Activated CD8-positive, alpha-beta memory T cell treated with anti-CD3 and anti-CD28 coated beads for 48 hours (primary cell): ENCODE data around the gene PCDH17.

ENCODE experiments used
- DNase-seq, 3 experiments: peaks; one replicate each; pipeline ENCODE4 v3.0.0-alpha.2; 2020; ENCODE audit warnings: low read depth in 2 of 3, low spot score in 2 of 3

PCDH17 gene, protein sequence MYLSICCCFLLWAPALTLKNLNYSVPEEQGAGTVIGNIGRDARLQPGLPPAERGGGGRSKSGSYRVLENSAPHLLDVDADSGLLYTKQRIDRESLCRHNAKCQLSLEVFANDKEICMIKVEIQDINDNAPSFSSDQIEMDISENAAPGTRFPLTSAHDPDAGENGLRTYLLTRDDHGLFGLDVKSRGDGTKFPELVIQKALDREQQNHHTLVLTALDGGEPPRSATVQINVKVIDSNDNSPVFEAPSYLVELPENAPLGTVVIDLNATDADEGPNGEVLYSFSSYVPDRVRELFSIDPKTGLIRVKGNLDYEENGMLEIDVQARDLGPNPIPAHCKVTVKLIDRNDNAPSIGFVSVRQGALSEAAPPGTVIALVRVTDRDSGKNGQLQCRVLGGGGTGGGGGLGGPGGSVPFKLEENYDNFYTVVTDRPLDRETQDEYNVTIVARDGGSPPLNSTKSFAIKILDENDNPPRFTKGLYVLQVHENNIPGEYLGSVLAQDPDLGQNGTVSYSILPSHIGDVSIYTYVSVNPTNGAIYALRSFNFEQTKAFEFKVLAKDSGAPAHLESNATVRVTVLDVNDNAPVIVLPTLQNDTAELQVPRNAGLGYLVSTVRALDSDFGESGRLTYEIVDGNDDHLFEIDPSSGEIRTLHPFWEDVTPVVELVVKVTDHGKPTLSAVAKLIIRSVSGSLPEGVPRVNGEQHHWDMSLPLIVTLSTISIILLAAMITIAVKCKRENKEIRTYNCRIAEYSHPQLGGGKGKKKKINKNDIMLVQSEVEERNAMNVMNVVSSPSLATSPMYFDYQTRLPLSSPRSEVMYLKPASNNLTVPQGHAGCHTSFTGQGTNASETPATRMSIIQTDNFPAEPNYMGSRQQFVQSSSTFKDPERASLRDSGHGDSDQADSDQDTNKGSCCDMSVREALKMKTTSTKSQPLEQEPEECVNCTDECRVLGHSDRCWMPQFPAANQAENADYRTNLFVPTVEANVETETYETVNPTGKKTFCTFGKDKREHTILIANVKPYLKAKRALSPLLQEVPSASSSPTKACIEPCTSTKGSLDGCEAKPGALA (N-terminal part only)

DNA sequence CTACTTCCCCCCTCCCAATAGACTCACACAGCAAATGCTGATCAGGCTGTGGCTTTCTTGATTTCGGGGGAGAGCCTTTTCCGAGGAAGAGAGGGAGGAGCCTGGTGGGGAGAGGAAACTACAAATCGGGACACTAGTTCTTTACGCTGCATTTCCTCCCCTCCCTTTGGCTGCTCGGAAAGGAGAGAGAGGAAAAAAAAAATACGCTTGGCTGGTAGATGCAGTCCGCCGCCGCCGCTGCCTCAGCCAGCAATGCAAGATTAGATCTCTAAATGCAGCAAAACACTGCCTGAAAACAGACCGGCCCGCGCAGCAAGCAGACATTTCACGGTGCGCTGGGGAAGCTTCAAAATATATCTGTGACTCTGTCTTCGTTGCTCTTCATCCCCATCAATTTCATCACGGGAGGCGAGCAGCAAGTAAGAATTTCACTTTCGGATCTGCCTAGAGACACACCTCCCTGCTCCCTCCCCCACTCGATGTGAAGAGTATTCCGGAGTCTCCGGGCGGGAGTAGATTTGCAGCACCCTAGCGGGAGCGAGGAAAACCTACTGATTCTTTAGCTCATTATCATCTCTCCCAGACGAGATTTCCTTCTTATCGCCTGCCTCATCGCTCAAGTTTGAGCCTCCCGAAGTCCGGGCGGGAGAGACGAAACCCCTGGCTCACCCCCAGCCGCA is at the start of gene PCDH17:
Gene PCDH17, plus strand, starts transcription at position 149 of the 680 bp plus-strand sequence. CDS start 803 bp downstream, outside the sequence.
- no peak for DNase-seq

DNA sequence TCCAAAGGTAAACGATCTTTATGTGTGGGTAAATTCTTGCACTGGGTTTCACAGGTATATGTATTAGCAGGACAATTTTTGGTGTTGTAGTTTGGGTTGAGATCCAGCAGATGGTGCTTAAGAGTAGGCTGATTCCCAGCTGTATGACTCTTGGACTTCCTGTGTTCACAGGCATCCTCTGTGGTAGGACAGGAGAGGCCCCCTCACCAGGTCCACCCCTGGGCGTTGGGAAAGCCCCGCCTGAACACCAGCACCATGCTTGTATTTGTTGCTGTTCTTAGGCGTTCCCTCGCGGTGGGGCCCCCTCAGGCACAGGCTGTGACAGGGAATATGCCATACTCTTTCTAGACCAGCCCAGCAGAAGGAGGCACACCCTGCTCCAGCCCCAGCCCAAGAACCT is 49.5 kb upstream of the PCDH17 start:
- DNase-seq, result no peak

DNA sequence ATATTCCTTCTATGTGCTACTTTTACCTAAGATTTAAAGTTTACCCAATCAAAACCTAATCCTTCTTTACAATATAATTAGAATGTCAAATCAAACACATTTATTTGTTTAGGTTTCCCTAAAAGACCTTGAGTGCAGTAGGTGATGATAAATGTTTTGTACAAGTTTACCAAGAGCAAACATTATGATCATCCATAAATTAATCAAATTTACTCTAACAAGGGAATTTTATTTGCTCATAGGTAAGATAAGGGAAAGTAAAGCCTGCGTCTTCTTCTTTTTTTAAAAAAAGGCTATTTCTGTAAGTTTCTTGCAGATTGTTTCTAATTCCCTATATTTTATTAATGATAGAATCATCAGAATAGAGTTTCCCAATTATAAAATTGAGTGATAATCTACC is 48.0 kb upstream of the PCDH17 start:
- no peak for DNase-seq

DNA sequence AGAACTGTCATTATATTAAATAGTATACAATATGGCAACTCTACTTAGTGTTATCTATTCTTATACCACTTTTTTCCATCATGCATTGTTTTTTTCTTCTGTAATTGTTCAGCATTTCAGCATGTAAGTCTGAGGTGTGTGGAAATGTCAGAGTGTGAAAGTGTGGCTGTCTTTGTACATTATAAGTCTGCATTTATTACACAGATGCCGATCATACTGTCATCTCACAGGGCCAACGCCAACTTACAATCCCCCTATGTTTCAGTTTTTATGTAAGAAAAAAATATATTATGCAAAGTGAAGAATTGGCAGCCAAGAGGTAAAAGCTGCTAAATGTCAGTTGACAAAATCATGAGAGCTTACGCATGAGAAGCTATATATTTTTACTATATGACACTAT is 42.9 kb upstream of the PCDH17 start:
- DNase-seq, result no peak

DNA sequence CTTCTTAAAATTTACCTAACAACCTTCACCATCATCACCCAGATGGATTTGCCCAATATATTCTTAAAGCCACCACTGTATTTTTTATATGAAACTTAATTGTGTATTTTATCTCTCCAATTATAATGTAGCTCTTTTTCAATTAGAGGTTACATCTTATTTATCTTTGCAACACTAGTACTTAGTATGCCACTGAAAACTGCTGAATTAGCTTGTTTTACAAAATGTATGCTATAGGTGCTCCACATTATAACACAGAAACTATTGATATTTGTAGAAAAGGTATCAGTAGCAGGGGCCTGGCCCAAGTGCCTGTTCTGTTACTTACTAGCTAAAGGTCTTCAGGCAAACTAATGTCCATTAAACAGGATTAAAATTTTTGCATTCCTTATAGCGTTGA is 35.8 kb upstream of the PCDH17 start:
- DNase-seq, result no peak

DNA sequence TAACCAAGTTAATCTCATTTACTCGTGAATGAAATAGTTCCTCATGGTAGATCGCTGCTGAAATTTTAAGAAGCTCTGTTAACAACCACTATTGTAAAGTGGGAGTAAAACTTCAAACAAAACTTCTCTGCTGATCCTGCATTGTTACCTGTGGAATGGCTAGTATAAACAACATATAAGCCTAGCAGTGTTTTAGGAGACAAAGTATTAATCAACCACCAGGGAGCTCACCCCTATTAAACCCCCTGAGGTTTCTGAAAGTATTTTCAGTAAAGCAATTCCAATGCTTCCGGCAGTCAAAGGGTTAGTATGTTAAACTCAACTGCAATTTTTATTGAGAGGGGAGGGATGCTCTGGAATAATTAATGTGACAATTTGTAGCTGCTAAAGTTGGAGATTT is 30.0 kb upstream of the PCDH17 start:
- no peak for DNase-seq

DNA sequence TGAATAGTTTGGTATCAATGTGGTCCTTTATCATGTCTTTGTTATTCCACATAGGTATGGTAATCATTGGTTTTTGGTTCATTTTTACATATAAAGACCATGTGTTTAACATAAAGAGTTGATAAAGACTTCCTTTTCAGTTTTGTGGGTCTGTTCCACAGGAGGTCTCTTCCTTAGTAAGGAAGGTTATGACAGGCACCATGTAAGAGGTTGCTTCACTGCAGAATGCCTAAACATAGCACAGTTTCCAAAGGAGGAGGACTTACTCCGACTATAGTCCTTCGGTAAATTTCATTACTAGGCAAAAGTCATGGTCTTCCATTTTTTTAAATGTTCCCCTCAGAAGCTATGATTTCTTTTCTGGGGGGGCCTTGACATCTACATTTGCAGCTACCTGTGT is 27.1 kb upstream of the PCDH17 start:
- no peak for DNase-seq

DNA sequence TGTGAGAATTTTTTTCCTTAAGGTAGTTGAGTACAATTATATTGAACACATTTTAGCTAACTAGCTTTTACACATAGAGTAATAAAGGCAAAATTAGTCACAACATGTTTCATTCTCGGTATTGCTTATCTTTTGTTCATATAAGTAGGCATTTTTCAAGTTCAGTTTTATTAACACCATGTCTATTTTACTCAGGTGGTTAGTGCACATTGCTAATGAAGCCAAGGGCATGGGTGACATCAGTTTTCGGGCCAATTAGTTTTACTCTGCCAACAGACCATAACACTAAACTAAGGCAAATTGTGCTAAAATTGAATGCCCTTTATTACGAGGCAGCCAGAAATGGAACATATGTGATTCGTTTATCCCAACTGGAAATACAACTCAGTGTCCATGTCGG is 19.6 kb upstream of the PCDH17 start:
- no peak for DNase-seq

DNA sequence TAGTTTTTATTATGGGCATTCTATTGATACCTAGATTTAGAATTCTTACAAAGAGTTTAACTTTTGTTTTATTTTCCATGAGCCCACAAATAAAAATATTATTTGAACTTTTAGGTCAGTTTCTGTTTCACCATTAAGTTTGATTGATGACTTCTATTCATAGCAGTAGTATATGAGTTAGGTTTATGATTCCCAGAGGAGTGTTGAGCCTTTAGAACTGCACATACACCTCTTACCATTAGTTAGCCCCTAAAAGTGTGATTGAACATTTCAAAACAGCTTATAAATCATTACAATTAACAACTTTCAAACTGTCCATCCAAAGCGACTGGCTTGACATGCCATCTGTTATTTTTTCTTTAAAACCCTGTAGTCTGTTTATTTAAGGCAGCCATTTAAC is 19.0 kb upstream of the PCDH17 start:
- no peak for DNase-seq

DNA sequence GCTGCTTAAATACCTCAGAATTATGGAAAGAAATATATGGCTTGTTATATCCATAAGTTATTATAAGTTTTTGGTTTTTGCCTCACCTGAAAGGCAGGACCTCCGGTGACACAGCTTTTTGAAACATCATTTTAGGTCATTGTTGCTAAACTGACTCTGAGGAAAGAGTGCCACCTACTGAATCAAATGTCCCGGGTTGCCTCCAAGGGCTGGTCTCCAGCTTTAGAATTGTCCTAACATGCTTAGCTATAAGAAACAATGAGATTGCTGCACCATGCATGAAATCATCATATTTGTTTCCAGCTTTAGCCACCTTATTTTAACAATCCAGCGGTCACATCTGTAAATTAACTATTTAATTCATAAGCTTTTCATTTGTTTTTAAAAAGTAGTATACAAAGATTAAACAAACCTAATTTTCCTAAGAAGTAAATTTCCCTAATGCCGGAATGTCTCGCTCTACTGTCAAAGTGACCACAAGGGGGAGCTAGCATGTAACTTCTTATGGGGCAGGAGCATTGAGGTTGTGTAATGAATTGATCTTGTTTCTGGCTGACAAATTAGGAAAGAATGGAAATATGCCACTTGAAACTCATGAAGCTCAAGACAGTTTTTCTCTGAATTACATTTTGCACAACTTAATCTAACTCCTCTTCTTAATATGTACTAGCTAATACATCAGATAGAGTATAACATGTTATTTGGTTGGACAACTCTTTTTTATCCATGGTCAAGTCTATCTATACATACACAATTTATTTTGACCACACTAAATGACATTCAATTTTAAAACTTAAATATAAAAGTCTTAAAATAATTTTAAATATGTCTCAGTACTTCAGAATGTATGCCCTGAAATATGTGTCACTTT is 6.7 kb upstream of the PCDH17 start:
- DNase-seq, result no peak

DNA sequence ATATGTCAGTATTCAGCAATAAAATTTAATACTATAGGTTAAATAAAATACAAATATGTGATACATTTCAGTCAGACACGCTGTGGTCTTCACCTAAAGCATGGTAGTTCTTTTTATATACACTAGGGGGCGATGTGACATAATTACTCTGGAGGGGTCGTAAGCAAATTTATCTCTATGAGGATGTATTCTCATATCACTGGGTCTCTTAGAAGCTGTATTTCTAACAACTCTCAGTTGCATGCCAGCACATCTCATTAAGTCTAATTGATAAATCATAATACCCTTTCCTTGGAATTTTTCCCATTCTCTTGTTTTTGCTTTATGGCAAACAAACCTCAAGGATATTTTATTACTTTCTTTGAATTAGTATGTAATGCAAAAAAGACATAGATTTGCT is 3.9 kb upstream of the PCDH17 start:
- DNase-seq, result no peak

DNA sequence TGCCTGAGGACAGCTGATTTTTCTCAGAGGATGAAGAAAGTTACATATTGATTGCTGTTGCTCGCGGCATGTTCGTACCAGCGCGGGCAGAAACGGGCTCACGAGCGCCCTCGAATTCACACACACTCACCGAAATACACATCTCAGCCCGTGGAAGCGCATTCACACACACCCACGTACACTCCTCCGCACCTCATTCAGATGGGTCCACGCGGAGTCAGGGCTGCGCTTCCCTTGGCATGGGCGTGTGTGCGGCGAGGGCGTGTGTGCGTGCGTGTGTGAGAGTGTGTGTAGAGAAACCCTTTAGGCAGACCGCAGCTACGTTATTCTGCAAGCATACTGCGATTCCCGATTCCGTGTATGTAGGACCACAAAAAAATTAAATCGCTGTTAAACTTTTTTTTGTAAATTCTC is 2.1 kb upstream of the PCDH17 start:
- no peak for DNase-seq

DNA sequence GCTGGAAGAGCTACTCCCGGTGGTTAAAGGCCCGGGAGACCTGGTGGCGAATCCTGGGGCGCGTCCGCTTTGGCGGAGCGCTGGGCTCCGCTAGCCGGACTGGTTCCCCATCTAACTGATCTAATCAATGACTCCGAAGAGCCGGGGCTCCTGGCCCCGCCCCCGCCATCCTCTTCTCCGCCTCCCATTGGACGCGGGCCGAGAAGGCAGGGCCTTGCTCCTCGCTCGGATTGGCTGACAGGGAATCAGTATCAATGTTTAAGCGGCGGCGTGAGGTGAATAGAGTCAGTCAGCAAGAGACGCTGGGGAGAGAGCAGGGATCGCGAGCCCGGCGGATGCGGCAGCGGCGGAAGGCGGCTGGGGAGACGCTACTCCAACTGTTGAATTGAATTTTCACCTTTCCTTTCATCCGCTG is 1.7 kb upstream of the PCDH17 start:
- DNase-seq, result peak in 1 of 3 experiments; percentile 16

DNA sequence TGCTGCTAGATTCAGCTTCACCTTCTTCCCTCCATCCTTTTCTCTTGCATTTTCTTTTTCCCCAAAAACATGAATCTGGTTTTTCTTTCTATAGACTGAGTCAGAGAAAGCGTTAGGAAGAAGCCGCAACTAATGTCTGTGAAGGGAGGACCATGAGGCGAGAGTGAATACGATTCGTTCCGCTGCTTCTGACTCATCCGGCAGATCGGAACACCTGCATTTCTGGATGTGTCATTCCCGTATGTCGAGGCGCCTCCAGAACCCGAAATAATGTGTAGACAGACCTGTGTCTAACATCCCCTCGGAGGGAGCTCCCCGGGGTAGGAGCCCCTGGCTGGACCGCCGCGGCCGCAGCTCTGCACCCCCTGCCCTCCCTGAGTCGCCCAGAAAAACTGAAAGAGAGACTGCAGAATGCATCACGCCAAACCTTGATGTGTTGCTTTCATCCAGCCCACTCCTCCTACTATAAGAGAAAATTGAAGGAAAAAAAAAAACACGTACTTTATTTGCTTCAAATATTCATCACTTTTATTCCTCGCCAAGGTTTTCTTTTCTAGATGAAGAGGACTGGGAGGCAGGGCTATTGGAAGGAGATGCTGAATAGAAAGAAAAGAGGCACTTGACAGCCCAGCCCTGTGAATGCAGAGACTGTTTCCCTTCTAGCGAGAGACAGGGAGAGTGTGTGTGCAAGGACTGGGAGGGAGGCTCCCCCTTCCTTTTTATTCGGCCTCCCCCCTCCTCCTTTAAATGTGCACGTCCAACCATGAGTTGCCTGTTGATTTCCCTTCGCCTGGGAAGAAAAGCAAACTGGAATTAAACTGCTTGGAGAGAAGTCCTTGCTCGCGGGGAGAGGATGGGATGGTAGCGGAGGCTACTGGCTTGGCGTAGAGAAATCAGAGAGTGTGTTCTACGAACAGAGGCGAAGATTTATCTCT is 616 bp upstream of the PCDH17 start:
- DNase-seq, result no peak

DNA sequence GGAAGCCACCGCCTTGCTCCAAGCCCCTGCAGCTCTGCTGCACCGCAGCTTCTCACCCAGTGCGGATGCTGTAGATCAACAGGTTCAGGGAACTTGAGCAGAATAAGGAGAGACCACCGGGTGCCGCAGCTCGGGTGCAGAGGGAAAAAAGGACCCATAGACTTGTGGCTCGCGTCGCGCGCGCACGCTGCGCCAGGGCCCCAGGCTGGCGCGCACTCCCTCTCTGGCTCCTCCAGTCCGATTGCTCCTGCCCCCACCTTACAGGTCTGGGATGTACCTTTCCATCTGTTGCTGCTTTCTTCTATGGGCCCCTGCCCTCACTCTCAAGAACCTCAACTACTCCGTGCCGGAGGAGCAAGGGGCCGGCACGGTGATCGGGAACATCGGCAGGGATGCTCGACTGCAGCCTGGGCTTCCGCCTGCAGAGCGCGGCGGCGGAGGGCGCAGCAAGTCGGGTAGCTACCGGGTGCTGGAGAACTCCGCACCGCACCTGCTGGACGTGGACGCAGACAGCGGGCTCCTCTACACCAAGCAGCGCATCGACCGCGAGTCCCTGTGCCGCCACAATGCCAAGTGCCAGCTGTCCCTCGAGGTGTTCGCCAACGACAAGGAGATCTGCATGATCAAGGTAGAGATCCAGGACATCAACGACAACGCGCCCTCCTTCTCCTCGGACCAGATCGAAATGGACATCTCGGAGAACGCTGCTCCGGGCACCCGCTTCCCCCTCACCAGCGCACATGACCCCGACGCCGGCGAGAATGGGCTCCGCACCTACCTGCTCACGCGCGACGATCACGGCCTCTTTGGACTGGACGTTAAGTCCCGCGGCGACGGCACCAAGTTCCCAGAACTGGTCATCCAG is 964 bp downstream of the PCDH17 start:
- DNase-seq, result no peak

DNA sequence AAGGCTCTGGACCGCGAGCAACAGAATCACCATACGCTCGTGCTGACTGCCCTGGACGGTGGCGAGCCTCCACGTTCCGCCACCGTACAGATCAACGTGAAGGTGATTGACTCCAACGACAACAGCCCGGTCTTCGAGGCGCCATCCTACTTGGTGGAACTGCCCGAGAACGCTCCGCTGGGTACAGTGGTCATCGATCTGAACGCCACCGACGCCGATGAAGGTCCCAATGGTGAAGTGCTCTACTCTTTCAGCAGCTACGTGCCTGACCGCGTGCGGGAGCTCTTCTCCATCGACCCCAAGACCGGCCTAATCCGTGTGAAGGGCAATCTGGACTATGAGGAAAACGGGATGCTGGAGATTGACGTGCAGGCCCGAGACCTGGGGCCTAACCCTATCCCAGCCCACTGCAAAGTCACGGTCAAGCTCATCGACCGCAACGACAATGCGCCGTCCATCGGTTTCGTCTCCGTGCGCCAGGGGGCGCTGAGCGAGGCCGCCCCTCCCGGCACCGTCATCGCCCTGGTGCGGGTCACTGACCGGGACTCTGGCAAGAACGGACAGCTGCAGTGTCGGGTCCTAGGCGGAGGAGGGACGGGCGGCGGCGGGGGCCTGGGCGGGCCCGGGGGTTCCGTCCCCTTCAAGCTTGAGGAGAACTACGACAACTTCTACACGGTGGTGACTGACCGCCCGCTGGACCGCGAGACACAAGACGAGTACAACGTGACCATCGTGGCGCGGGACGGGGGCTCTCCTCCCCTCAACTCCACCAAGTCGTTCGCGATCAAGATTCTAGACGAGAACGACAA is 1.8 kb downstream of the PCDH17 start:
- DNase-seq, result no peak
